Measurements from ENCODE around the gene PFKFB3.

PFKFB3 gene

DNA sequence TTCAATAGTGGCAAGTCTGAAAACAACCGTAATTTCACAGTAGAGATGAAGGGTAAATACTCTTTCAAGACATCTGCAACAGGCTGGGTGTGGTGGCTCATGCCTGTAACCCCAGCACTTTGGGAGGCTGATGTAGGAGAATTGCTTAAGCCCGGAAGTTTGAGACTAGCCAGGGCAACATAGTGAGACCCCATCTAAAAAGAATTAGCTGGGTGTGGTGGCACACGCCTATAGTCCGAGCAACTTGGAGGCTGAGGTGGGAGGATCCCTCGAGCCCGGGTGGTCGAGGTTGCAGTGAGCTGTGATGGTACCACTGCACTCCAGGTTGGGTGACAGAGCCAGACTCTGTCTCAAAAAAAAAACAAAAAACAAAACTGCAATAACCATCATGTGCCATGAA is 71.8 kb downstream of the PFKFB3 start:
- Histone ChIP-seq H3K36me3 (ENCODE audit: control insufficient read depth, low read length) (no peaks in the 10 kb centered on the region), H3K4me2 (ENCODE audit: low read length) (no peak overlapping the region), H3K27ac (ENCODE audit: low read depth, low read length) (no peak overlapping the region), H3K4me3 (ENCODE audit: low read length) (no peak overlapping the region), H3K9me2 (replicated peaks; ENCODE audit: control insufficient read depth, low read length) (no peaks in the 10 kb centered on the region), H3K79me2 (ENCODE audit: control insufficient read depth, low read length) (no peaks in the 10 kb centered on the region), H4K20me1 (ENCODE audit: control insufficient read depth, insufficient read depth, low read depth, low read length) (no peaks in the 10 kb centered on the region), H3K9me3 (ENCODE audit: control insufficient read depth, insufficient read depth, low read length) (no peaks in the 10 kb centered on the region), H3K27me3 (ENCODE audit: control insufficient read depth, low read length) (no peaks in the 10 kb centered on the region), H3F3A (ENCODE audit: control insufficient read depth, insufficient read depth) (no peaks in the 10 kb centered on the region), H3K4me1 (ENCODE audit: control insufficient read depth, low read length) (peaks cover 13% of the 10 kb centered on the region)
- TF ChIP-seq EZH2phosphoT487 (IDR thresholded peaks at IDR 0.05; ENCODE audit: borderline replicate concordance, low read length) = no peak
- TF ChIP-seq, protein P1, sequence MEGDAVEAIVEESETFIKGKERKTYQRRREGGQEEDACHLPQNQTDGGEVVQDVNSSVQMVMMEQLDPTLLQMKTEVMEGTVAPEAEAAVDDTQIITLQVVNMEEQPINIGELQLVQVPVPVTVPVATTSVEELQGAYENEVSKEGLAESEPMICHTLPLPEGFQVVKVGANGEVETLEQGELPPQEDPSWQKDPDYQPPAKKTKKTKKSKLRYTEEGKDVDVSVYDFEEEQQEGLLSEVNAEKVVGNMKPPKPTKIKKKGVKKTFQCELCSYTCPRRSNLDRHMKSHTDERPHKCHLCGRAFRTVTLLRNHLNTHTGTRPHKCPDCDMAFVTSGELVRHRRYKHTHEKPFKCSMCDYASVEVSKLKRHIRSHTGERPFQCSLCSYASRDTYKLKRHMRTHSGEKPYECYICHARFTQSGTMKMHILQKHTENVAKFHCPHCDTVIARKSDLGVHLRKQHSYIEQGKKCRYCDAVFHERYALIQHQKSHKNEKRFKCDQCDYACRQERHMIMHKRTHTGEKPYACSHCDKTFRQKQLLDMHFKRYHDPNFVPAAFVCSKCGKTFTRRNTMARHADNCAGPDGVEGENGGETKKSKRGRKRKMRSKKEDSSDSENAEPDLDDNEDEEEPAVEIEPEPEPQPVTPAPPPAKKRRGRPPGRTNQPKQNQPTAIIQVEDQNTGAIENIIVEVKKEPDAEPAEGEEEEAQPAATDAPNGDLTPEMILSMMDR (IDR thresholded peaks at IDR 0.05; ENCODE audit: low read depth, low read length, poor library complexity, severe bottlenecking) = no peak

DNA sequence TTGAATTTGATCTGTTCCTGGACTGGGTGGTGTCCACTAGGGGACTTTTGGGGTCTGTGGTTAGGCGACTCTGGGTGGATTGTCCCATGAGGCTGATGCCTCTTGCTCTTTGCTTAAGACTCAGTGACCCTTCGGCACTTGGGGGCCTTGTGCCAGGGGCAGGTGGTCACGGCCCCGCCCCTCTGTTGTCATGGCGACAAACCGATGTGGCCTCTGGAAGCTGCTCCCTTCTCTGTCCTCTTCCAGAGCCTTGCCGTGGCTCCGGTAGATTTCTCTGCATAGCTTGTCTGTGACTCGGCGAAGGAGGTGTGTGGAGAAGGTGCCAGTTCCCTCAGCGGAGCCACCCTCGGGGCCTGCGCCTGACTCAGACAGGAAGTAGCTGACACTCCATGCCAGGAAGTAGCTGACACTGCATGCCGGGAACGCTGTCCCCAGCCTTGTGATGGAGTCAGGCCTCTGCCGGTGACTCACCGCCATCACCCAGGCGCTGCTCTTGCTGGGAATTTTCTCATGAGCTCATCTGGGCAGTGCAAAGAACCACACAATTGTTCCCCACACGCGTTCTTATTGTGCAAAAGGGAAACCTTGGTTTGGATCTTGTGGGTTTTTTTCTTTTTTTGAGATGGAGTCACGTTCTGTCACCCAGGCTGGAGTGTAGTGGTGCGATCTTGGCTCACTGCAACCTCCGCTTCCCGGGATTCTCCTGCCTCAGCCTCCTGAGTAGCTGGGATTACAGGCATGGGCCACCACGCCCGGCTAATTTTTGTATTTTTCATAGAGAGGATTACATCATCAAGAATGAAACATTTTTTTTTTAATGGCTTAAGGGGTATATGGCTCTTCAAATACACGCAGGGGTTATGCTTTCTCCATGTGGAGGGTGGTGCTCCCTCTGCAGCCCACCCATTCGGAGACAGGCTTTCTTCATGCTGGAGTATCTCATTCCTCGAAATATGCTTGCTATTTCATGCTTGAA is 72.6 kb downstream of the PFKFB3 start:
- Histone ChIP-seq H3K36me3 (ENCODE audit: control insufficient read depth, low read length) (no peaks in the 10 kb centered on the region), H3K9me3 (ENCODE audit: control insufficient read depth, insufficient read depth, low read length) (no peaks in the 10 kb centered on the region), H3K79me2 (ENCODE audit: control insufficient read depth, low read length) (no peaks in the 10 kb centered on the region), H3K27me3 (ENCODE audit: control insufficient read depth, low read length) (no peaks in the 10 kb centered on the region), H4K20me1 (ENCODE audit: control insufficient read depth, insufficient read depth, low read depth, low read length) (no peaks in the 10 kb centered on the region), H3K9me2 (replicated peaks; ENCODE audit: control insufficient read depth, low read length) (no peaks in the 10 kb centered on the region), H3K4me3 (ENCODE audit: low read length) (peak overlapping the region; percentile 60), H3K4me1 (ENCODE audit: control insufficient read depth, low read length) (peaks cover 13% of the 10 kb centered on the region), H3K27ac (ENCODE audit: low read depth, low read length) (no peak overlapping the region), H3F3A (ENCODE audit: control insufficient read depth, insufficient read depth) (no peaks in the 10 kb centered on the region), H3K4me2 (ENCODE audit: low read length) (peak overlapping the region; percentile 68)
- no peak for TF ChIP-seq EZH2phosphoT487 (IDR thresholded peaks at IDR 0.05; ENCODE audit: borderline replicate concordance, low read length)
- TF ChIP-seq, protein P1 (IDR thresholded peaks at IDR 0.05; ENCODE audit: low read depth, low read length, poor library complexity, severe bottlenecking) = no peak

DNA sequence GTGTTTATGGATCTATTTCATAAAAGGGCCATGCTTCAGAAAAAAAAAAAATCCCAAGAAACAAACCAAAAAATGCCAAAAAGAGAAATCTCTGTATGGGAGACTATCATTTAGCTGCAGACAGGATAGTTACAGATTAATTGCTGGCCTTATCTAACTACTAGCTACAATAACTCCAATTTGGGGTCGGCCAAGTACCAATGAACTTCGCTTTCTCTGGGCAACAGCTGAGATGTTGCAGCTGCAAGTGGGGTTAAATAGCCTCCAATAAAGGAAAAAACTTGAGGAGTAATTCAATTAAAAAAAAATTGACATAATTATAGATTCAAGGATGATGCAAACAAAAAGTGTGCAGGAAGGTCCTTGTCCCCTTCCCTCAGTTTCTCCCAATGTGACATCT is 73.6 kb downstream of the PFKFB3 start:
- Histone ChIP-seq H3K79me2 (ENCODE audit: control insufficient read depth, low read length) (no peaks in the 10 kb centered on the region), H3K27ac (ENCODE audit: low read depth, low read length) (no peak overlapping the region), H3K9me2 (replicated peaks; ENCODE audit: control insufficient read depth, low read length) (no peaks in the 10 kb centered on the region), H3K4me3 (ENCODE audit: low read length) (no peak overlapping the region), H3K4me1 (ENCODE audit: control insufficient read depth, low read length) (peaks cover 13% of the 10 kb centered on the region), H3K9me3 (ENCODE audit: control insufficient read depth, insufficient read depth, low read length) (no peaks in the 10 kb centered on the region), H3K27me3 (ENCODE audit: control insufficient read depth, low read length) (no peaks in the 10 kb centered on the region), H4K20me1 (ENCODE audit: control insufficient read depth, insufficient read depth, low read depth, low read length) (no peaks in the 10 kb centered on the region), H3K36me3 (ENCODE audit: control insufficient read depth, low read length) (no peaks in the 10 kb centered on the region), H3K4me2 (ENCODE audit: low read length) (no peak overlapping the region), H3F3A (ENCODE audit: control insufficient read depth, insufficient read depth) (no peaks in the 10 kb centered on the region)
- TF ChIP-seq, protein P1 (IDR thresholded peaks at IDR 0.05; ENCODE audit: low read depth, low read length, poor library complexity, severe bottlenecking) = no peak
- TF ChIP-seq EZH2phosphoT487 (IDR thresholded peaks at IDR 0.05; ENCODE audit: borderline replicate concordance, low read length) = no peak
